NCI-H446 (cell line): ENCODE results near the gene TARP.
A peak's percentile ranks its signal among the peaks of the same experiment; 100 is the strongest.

ENCODE experiments used
- DNase-seq, 2 experiments: peaks; one replicate each; lab custom pipeline; 2025; lab: John Stamatoyannopoulos, UW

The TARP gene

GRCh38 chr7:38215735-38216670 is 57.4 kb downstream of the TARP start:
- DNase-seq, result peak; percentile 85 to 93

DNA sequence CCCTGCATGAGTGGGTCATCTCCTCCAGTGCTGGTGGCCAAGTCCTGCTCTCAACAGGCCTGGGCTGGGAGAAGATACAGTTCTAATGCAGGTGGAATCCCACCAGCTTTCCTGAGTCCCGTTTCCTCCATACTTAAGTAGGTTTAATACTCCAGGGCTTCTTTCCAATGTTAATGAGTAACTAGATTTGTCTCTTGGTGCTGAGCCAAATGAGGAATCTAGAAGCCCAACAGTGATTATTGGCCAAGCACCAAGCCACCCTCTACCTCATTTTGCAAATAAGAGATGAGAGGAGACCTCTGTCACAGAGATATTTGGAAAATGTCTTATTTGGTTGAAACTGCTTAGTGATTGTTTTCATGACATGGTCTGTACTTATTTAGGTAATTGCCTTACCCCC is 58.3 kb downstream of the TARP start:
- peak in 1 of 2 experiments; percentile 66 for DNase-seq

DNA sequence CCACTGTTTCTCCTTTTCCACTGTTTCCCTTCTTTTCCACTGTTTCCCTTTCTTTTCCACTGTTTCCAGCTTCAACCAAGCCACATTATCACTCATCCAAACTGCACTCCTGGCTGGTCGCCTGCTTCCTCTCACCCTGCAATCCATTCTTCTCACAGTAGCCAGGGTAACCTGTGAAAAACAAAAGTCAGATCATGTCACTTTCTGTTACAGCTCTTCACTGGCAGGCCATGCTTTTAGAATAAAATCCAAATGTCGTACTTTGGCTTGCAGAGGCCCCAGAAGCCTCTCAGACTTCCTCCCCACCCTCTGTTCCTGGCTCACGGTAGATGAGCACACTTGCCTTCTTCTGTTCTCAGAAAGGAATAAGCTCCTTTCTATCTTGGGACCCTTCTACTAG is 61.5 kb downstream of the TARP start:
- peak; percentile 39 to 45 for DNase-seq

DNA sequence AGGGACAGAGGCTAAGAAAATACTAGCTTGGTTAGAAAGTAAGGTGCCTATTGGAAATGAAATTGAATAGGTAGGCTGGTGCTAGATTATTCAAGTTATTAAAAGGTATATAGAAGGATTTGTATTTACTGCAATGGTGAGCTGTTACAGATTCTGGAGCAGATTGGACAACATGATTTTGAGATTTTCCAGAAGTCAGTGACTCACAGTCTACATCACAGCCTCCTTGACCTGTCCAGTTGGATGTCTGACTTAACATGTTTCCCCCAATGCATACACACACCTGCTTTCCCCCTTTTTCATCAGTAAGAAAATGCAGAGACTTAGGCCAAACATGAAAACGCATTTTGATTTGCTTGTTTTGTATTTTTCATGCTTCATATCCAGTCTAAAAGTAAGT is 62.0 kb downstream of the TARP start:
- DNase-seq, result no peak
